GM12874 (cell line): ENCODE results near the gene SRL.

Experiments used
- CTCF ChIP-seq: IDR thresholded peaks from 2 replicates; pipeline ENCODE4 v1.5.1; 2011; ENCODE audit warnings: low read depth, mild to moderate bottlenecking, control low read depth, low read length, moderate library complexity; ENCODE audit not compliant: insufficient read depth

SRL gene

GRCh38 chr16:4160658-4161430, 81.0 kb downstream of the SRL start:
- no peak for TF ChIP-seq CTCF

- no peak for TF ChIP-seq CTCF
Measured at GRCh38 chr16:4159726-4160125, 82.2 kb downstream of the SRL start.

- TF ChIP-seq CTCF: no peak
Measured at GRCh38 chr16:4158143-4159093, 83.5 kb downstream of the SRL start.

GRCh38 chr16:4157376-4157825, 84.5 kb downstream of the SRL start:
- TF ChIP-seq CTCF: no peak

GRCh38 chr16:4152267-4152666, 89.6 kb downstream of the SRL start:
- no peak for TF ChIP-seq CTCF

- TF ChIP-seq CTCF: no peak
Measured at GRCh38 chr16:4147236-4147635, 94.6 kb downstream of the SRL start.

- no peak for TF ChIP-seq CTCF
Measured at GRCh38 chr16:4142268-4142667, 99.6 kb downstream of the SRL start.
